Activated B cell treated with CpG ODN at 0.5 μM for 24 hours (primary cell): ENCODE measurements around the gene SCN1B. TPM values are rescaled to one million over a fixed set of nuclear protein-coding genes. Genes with fewer than 3 reads are reported as not detected.

ENCODE experiments used
- ATAC-seq: fragments of 200-7000 bp; cut with Tn5 transposase; one replicate; pipeline ENCODE4 v1.10.0; 2021; ENCODE audit warnings: low read depth, mild to moderate bottlenecking, moderate library complexity
- CTCF ChIA-PET: fragments of 350-600 bp; sonication (Branson Sonifier 250); formaldehyde crosslinking; loops from one replicate; lab custom pipeline; 2021; ENCODE audit warnings: antibody characterized with exemption; lab: Charles Lee
- POLR2A ChIA-PET: fragments of 350-600 bp; sonication (Branson Sonifier 250); formaldehyde crosslinking; loops from one replicate; lab custom pipeline; 2021; ENCODE audit warnings: antibody characterized with exemption; lab: Charles Lee
- DNase-seq: peaks from one replicate; pipeline ENCODE4 v3.0.0; 2022
- H3K27ac Mint-ChIP-seq: one replicate; pipeline ENCODE4 v1.8.0; 2020; ENCODE audit warnings: mixed read lengths
- H3K27me3 Mint-ChIP-seq: one replicate; pipeline ENCODE4 v1.8.0; 2021; ENCODE audit warnings: mixed read lengths
- H3K36me3 Mint-ChIP-seq: one replicate; pipeline ENCODE4 v1.8.0; 2021; ENCODE audit warnings: low read depth, mixed read lengths
- H3K4me1 Mint-ChIP-seq: one replicate; pipeline ENCODE4 v1.8.0; 2021; ENCODE audit warnings: mixed read lengths
- H3K4me3 Mint-ChIP-seq: one replicate; pipeline ENCODE4 v1.8.0; 2020; ENCODE audit warnings: mild to moderate bottlenecking, mixed read lengths
- H3K9me3 Mint-ChIP-seq: one replicate; pipeline ENCODE4 v1.8.0; 2020; ENCODE audit warnings: mixed read lengths
- intact Hi-C: fragments of 100-400 bp; cut with micrococcal nuclease; formaldehyde crosslinking; loops from one replicate; pipeline ENCODE4 v1.15.1; 2024
- total RNA-seq: library from RNA; stranded (reverse); gene quantifications from 2 replicates; pipeline ENCODE4 v1.2.3, GENCODE V29; 2022
- TF ChIP-seq, protein P1 (sequence below): fragments of 200-600 bp; IDR thresholded peaks from one replicate; pipeline ENCODE4 v1.8.0; 2022; ENCODE audit warnings: antibody characterized with exemption, mild to moderate bottlenecking

The SCN1B gene
- total RNA-seq, 1 donor from 2014 or later: 0.47 TPM

DNA sequence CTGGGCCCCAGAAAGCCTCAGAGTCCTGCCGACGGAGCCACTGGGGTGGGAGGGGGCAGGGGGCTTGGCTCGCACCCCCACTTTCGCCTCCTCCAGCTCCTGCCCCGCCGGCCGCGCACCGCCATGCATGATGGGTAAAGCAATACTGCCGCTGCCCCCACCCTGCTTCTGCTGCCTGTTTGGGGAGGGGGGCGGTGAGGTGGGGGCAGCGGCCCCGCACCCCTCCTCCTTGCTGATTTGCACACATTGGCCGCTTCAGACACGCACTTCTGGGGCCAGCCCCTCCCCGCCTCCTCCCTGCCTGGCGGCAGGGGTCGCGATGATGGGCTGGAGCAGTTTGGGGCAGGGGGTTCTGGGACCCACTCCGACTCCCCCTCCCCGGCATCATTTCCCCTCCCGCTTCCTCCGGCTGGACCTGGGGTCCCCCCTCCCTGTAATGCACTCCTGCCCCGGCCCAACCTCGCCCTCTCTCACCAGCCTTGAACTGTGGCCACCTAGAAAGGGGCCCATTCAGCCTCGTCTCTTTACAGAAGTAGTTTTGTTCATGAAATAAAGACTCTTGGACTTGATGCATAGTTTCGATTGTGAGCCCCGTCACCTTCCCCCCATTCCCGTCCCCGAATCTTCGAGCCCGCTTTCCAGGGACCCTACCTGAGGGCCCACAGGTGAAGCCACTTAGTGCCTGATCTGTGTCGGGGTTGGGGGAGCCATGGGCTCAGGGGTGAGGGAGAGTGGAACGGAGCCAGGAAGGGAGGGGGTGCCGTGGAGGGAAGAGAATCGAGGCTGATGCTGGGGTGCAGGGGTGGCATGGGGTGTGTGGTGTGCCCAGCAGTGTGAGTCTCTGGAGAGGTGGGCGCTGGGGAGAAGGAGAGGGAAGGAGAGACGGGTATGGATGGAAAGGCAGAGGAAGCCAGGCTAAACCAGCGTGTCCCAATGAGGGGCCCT, 9.9 kb downstream of the SCN1B start:
- POLR2A ChIA-PET: interaction anchor here (0.7 kb wide), 1 partner anchor 1013 kb away, joined by 5 read pairs; no protein-coding TSS in a partner anchor
- H3K9me3 Mint-ChIP-seq: no peaks in the 10 kb centered on the region
- ATAC-seq (no peak), DNase-seq (no peak)
- CTCF ChIA-PET: no interaction called here
- intact Hi-C loops: no loop called here
- peaks cover 46% of the 10 kb centered on the region for H3K4me1 Mint-ChIP-seq
- H3K27ac Mint-ChIP-seq: no peak overlapping the region
- H3K27me3 Mint-ChIP-seq: peaks cover 3% of the 10 kb centered on the region
- TF ChIP-seq, protein P1, sequence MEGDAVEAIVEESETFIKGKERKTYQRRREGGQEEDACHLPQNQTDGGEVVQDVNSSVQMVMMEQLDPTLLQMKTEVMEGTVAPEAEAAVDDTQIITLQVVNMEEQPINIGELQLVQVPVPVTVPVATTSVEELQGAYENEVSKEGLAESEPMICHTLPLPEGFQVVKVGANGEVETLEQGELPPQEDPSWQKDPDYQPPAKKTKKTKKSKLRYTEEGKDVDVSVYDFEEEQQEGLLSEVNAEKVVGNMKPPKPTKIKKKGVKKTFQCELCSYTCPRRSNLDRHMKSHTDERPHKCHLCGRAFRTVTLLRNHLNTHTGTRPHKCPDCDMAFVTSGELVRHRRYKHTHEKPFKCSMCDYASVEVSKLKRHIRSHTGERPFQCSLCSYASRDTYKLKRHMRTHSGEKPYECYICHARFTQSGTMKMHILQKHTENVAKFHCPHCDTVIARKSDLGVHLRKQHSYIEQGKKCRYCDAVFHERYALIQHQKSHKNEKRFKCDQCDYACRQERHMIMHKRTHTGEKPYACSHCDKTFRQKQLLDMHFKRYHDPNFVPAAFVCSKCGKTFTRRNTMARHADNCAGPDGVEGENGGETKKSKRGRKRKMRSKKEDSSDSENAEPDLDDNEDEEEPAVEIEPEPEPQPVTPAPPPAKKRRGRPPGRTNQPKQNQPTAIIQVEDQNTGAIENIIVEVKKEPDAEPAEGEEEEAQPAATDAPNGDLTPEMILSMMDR: no peak
- H3K36me3 Mint-ChIP-seq: no peaks in the 10 kb centered on the region
- H3K4me3 Mint-ChIP-seq: peak overlapping the region; percentile 82

DNA sequence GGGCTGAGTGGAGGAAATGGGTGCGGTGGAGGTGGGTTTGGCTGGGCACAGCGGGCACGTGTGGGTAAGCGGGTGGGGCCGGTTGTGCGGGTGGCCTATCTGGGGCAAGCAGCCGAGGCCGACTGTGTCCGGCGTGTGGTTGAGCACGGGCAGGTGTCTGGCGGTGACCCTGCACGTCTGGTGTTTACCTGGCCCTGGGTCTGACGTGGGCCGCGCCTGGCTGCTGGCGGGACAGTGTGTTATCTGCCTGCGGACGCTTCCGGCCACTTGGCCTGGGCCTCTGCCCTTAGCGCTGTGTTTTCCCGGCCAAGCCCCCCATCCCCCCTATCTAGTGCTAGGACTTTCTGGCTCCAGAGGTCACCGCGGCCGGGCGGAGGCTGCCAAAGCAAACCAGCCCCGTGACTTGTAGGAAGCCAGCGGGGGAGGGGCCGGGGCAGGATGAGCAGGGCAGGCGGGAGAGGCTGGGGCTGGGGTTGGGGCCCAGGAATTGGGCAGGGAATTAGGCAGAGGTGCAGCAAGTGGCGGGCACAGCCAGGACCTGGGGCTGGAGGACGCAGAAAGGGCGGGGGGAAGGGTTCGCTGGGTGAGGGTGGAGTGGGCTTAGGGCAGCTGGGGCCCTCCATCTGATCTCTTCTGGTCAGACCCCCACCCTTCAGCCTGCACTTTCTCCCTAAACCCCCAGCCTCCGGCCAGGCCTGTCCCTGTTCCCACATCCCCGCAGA, 10.7 kb downstream of the SCN1B start:
- Mint-ChIP-seq H3K27ac (no peak overlapping the region), H3K4me1 (peaks cover 55% of the 10 kb centered on the region), H3K4me3 (peak overlapping the region; percentile 82), H3K36me3 (no peaks in the 10 kb centered on the region), H3K9me3 (no peaks in the 10 kb centered on the region), H3K27me3 (peaks cover 3% of the 10 kb centered on the region)
- POLR2A ChIA-PET: no interaction called here
- intact Hi-C loops: no loop called here
- TF ChIP-seq, protein P1: no peak
- no peak for DNase-seq
- CTCF ChIA-PET: no interaction called here
- no peak for ATAC-seq

DNA sequence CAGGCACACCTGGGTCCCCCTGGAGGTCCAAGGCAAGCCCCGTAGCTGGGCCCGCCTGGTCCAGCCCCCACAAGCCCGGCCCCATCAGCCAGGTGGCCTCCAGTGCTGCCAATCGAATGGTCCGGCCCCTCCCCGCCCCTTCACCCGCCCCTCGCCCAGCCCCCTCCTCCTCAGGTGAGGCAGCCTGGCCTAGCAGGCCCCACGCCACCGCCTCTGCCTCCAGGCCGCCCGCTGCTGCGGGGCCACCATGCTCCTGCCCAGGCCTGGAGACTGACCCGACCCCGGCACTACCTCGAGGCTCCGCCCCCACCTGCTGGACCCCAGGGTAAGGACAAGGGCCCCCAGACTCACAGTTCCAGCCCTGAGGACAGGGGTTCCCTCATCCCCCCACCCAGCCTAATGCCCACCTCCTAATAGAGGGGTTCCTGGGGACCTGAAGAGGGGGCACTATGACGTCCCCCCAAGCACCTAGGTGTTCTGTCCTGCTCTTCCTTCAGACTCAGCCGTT, 11.3 kb downstream of the SCN1B start, which contains the start of gene HPN:
HPN (plus strand) TSS at position 174 of the 508 bp plus-strand sequence. CDS start 786 bp downstream, outside the sequence.
- Mint-ChIP-seq H3K36me3 (no peaks in the 10 kb centered on the region), H3K9me3 (no peaks in the 10 kb centered on the region), H3K4me3 (peak within 1 kb of the TSS; percentile 82), H3K4me1 (peaks cover 55% of the 10 kb centered on the region), H3K27me3 (peaks cover 3% of the 10 kb centered on the region), H3K27ac (no peak within 1 kb of the TSS)
- ATAC-seq (no peak), DNase-seq (no peak)
- TF ChIP-seq, protein P1: no peak
- intact Hi-C loops: no loop called here
- ChIA-PET POLR2A (no interaction called here), CTCF (no interaction called here)

DNA sequence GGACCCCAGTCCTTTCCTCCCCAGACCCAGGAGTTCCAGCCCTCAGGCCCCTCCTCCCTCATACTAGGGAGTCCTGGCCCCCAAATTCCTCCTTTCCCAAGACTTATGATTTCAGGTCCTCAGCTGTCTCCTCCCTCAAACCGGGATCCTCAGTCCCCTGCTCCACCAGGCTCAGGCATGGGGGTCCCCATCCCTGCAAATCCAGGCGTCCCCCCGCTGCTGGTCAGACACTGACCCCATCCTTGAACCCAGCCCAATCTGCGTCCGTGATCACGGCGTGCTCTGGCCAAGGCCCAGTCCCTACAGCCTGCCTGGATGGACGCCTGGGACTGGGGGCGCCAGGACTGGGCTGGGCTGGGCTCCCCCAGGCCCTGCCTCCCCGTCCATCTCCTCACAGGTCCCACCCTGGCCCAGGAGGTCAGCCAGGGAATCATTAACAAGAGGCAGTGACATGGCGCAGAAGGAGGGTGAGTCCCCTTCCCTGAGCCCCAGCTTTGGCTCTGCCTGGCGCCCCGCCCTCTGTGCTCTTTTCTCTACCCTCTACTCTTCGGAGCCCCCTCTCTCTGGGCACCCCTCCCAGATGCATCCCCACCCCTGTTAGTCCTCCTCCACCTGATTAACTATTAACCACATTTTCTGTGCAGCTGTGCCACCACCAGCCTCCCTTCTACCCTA, 11.9 kb downstream of the SCN1B start:
- CTCF ChIA-PET: no interaction called here
- no peaks in the 10 kb centered on the region for H3K9me3 Mint-ChIP-seq
- no peaks in the 10 kb centered on the region for H3K36me3 Mint-ChIP-seq
- ATAC-seq (no peak), DNase-seq (no peak)
- TF ChIP-seq, protein P1: no peak
- H3K27me3 Mint-ChIP-seq: peaks cover 3% of the 10 kb centered on the region
- no peak overlapping the region for H3K4me3 Mint-ChIP-seq
- no peak overlapping the region for H3K27ac Mint-ChIP-seq
- POLR2A ChIA-PET: no interaction called here
- H3K4me1 Mint-ChIP-seq: peaks cover 53% of the 10 kb centered on the region
- intact Hi-C loops: no loop called here
